Measurements from ENCODE around the gene UBAC2. TPM values are rescaled to one million over a fixed set of nuclear protein-coding genes. Genes with fewer than 3 reads are reported as not detected.
A peak's percentile ranks its signal among the peaks of the same experiment; 100 is the strongest.

Gene UBAC2
- total and polyA plus RNA-seq, 4 donors = 32.9 to 42.3 (median 35.3) TPM

DNA sequence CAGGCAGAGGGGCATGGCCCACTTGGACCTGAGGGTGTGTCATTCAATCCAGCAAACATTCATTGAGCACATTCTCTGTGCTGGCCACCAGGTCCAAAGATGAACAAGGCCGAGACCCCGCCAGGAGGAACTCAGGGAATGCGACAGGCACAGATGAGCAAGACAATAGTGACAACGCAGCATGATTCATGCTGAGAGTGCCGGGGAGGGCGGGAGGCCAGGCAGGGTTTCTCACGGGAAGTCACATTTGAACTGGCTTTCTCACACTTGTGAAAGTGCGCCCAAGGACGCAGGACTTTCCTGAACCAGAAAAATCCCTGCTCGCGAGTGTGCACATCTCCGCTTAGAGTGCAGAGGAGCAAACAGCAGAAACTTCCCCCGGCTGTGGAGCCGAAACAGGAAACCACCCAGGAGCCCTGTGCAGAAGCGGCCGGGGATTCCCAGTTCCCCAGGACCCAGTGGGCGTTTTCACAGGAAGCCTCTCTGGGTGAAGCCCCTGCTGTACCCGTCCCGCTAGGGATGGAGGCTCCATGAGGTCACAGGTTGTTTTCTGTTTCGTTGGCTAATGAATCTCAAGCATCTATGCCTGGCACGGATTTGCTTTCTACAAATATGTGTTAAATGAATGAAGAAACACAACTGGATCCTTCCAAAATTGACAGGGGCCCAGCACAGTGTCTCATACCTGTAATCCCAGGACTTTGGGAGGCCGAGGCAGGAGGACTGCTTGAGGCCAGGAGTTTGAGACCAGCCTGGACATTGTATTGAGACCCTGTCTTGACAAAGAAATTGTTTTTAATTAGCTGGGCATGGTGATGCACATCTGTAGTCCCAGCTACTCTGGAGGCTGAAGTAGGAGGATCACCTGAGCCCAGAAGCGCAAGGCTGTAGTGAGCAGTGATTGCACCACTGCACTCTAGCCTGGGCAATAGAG, 232.2 kb downstream of the UBAC2 start:
- Histone ChIP-seq H3K4me3 (ENCODE audit: low read depth in 1 of 3, low read length in 3 of 3) (peak overlapping the region in 1 of 3 donors; percentile 6), H3K27me3 (ENCODE audit: control insufficient read depth in 4 of 4, insufficient read depth in 4 of 4, low read length in 3 of 4) (no peaks in the 10 kb centered on the region), H3K27ac (ENCODE audit: low read depth in 1 of 2, low read length in 2 of 2) (peak overlapping the region; percentile 68 to 74), H3K9me3 (ENCODE audit: control insufficient read depth in 4 of 4, low read length in 3 of 4) (no peaks in the 10 kb centered on the region), H3K4me1 (ENCODE audit: control insufficient read depth in 4 of 4, insufficient read depth in 4 of 4, low read length in 3 of 4) (peaks cover 0 to 8% (median 2%) of the 10 kb centered on the region in 4 donors), H3K36me3 (ENCODE audit: control insufficient read depth in 4 of 4, insufficient read depth in 3 of 4, low read depth in 1 of 4, low read length in 3 of 4) (no peaks in the 10 kb centered on the region), H3K9ac (ENCODE audit: low read depth in 1 of 2, low read length in 2 of 2) (no peak overlapping the region)
- peak; percentile 43 to 45 for TF ChIP-seq GABPA (IDR thresholded peaks at IDR 0.05 in 1 of 2, conservative IDR thresholded peaks at IDR 0.05 in 1 of 2)
- TF ChIP-seq RXRA (IDR thresholded peaks at IDR 0.05) = peak in 1 of 2 donors; percentile 34
- TF ChIP-seq SP1 (IDR thresholded peaks at IDR 0.05) = peak; percentile 11
- TF ChIP-seq RAD21 (IDR thresholded peaks at IDR 0.05) = peak; percentile 11 to 19
- no peak for TF ChIP-seq FOXA1 (IDR thresholded peaks at IDR 0.05)
- TF ChIP-seq EGR1 (IDR thresholded peaks at IDR 0.05; ENCODE audit: low read depth in 2 of 2) = no peak
- TF ChIP-seq NR2F2 (IDR thresholded peaks at IDR 0.05) = peak; percentile 47
- DNase-seq (ENCODE audit: low spot score) = no peak
- 47% methylated on average over 23 of the region's 23 CpGs for WGBS

DNA sequence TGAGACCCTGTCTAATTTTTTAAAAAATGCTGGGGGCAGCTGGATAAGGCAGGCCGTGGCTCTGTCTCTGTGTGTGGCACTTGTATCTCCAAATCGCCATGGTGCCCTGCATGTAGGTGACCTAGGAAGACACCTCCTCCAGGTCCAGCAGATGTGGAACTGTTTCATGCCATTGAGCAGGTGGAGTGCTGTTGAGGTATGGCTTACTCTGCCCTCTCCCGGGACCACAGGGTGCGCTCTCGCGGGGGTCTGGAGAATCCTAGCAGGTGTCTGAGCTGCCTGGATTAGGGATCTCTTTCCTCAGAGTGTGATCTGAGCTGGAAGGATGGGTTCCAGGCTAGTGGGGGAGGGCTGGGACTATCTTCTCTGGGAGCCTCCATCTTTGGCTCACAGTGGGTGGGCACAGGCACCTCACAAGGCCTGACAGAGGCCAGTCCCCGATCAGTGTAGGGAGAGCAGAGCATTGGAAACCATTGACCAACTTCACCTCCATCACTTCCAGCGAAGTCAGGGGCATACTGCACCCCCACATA, 233.0 kb downstream of the UBAC2 start:
- Histone ChIP-seq H3K9me3 (ENCODE audit: control insufficient read depth in 4 of 4, low read length in 3 of 4) (no peaks in the 10 kb centered on the region), H3K27me3 (ENCODE audit: control insufficient read depth in 4 of 4, insufficient read depth in 4 of 4, low read length in 3 of 4) (peaks cover 0 to under 1% (median 0%) of the 10 kb centered on the region in 4 donors), H3K9ac (ENCODE audit: low read depth in 1 of 2, low read length in 2 of 2) (no peak overlapping the region), H3K4me3 (ENCODE audit: low read depth in 1 of 3, low read length in 3 of 3) (no peak overlapping the region), H3K27ac (ENCODE audit: low read depth in 1 of 2, low read length in 2 of 2) (peak overlapping the region; percentile 68 to 74), H3K36me3 (ENCODE audit: control insufficient read depth in 4 of 4, insufficient read depth in 3 of 4, low read depth in 1 of 4, low read length in 3 of 4) (no peaks in the 10 kb centered on the region), H3K4me1 (ENCODE audit: control insufficient read depth in 4 of 4, insufficient read depth in 4 of 4, low read length in 3 of 4) (peaks cover 0 to 8% (median 2%) of the 10 kb centered on the region in 4 donors)
- 95% methylated on average over 8 of the region's 8 CpGs for WGBS
- TF ChIP-seq, protein P1, sequence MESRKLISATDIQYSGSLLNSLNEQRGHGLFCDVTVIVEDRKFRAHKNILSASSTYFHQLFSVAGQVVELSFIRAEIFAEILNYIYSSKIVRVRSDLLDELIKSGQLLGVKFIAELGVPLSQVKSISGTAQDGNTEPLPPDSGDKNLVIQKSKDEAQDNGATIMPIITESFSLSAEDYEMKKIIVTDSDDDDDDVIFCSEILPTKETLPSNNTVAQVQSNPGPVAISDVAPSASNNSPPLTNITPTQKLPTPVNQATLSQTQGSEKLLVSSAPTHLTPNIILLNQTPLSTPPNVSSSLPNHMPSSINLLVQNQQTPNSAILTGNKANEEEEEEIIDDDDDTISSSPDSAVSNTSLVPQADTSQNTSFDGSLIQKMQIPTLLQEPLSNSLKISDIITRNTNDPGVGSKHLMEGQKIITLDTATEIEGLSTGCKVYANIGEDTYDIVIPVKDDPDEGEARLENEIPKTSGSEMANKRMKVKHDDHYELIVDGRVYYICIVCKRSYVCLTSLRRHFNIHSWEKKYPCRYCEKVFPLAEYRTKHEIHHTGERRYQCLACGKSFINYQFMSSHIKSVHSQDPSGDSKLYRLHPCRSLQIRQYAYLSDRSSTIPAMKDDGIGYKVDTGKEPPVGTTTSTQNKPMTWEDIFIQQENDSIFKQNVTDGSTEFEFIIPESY (IDR thresholded peaks at IDR 0.05) = no peak
- TF ChIP-seq HNF4A (conservative IDR thresholded peaks at IDR 0.05) (no peak), EGR1 (IDR thresholded peaks at IDR 0.05; ENCODE audit: low read depth in 2 of 2) (no peak), JUND (IDR thresholded peaks at IDR 0.05) (no peak), YY1 (IDR thresholded peaks at IDR 0.05) (no peak), TAF1 (conservative IDR thresholded peaks at IDR 0.05) (no peak), RAD21 (IDR thresholded peaks at IDR 0.05) (no peak), HNF4G (IDR thresholded peaks at IDR 0.05) (no peak), FOXA2 (IDR thresholded peaks at IDR 0.05) (no peak), GABPA (IDR thresholded peaks at IDR 0.05 in 1 of 2, conservative IDR thresholded peaks at IDR 0.05 in 1 of 2) (no peak), NR2F2 (IDR thresholded peaks at IDR 0.05) (no peak), FOXA1 (IDR thresholded peaks at IDR 0.05) (no peak), RXRA (IDR thresholded peaks at IDR 0.05) (no peak)
- TF ChIP-seq, protein P2, sequence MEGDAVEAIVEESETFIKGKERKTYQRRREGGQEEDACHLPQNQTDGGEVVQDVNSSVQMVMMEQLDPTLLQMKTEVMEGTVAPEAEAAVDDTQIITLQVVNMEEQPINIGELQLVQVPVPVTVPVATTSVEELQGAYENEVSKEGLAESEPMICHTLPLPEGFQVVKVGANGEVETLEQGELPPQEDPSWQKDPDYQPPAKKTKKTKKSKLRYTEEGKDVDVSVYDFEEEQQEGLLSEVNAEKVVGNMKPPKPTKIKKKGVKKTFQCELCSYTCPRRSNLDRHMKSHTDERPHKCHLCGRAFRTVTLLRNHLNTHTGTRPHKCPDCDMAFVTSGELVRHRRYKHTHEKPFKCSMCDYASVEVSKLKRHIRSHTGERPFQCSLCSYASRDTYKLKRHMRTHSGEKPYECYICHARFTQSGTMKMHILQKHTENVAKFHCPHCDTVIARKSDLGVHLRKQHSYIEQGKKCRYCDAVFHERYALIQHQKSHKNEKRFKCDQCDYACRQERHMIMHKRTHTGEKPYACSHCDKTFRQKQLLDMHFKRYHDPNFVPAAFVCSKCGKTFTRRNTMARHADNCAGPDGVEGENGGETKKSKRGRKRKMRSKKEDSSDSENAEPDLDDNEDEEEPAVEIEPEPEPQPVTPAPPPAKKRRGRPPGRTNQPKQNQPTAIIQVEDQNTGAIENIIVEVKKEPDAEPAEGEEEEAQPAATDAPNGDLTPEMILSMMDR (IDR thresholded peaks at IDR 0.05; ENCODE audit: low read depth, low read length, missing input control) = no peak
- TF ChIP-seq, protein P3, sequence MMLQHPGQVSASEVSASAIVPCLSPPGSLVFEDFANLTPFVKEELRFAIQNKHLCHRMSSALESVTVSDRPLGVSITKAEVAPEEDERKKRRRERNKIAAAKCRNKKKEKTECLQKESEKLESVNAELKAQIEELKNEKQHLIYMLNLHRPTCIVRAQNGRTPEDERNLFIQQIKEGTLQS (IDR thresholded peaks at IDR 0.05) = no peak
- TF ChIP-seq, protein P4, sequence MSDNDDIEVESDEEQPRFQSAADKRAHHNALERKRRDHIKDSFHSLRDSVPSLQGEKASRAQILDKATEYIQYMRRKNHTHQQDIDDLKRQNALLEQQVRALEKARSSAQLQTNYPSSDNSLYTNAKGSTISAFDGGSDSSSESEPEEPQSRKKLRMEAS (IDR thresholded peaks at IDR 0.05) = no peak
- TF ChIP-seq, protein P5, sequence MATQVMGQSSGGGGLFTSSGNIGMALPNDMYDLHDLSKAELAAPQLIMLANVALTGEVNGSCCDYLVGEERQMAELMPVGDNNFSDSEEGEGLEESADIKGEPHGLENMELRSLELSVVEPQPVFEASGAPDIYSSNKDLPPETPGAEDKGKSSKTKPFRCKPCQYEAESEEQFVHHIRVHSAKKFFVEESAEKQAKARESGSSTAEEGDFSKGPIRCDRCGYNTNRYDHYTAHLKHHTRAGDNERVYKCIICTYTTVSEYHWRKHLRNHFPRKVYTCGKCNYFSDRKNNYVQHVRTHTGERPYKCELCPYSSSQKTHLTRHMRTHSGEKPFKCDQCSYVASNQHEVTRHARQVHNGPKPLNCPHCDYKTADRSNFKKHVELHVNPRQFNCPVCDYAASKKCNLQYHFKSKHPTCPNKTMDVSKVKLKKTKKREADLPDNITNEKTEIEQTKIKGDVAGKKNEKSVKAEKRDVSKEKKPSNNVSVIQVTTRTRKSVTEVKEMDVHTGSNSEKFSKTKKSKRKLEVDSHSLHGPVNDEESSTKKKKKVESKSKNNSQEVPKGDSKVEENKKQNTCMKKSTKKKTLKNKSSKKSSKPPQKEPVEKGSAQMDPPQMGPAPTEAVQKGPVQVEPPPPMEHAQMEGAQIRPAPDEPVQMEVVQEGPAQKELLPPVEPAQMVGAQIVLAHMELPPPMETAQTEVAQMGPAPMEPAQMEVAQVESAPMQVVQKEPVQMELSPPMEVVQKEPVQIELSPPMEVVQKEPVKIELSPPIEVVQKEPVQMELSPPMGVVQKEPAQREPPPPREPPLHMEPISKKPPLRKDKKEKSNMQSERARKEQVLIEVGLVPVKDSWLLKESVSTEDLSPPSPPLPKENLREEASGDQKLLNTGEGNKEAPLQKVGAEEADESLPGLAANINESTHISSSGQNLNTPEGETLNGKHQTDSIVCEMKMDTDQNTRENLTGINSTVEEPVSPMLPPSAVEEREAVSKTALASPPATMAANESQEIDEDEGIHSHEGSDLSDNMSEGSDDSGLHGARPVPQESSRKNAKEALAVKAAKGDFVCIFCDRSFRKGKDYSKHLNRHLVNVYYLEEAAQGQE (IDR thresholded peaks at IDR 0.05) = no peak
- no peak for DNase-seq (ENCODE audit: low spot score)
